ENCODE results near the gene ACAP3.

DNA sequence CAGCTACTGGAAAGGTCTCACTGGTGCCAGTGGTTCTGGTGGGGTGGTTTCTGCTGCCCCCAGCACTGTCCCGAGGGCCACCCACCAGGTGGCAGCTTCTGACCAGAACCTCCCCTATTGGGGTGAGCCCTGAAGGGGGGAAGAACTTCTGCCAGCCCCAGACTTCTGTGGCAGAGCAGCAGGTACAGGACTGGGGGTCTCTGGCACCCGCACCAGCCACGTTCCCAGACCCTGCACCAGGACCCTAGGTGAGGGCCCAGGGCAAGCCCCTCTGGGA, 2.3 kb upstream of the ACAP3 start:
- TF ChIP-seq TCF12 (IDR thresholded peaks at IDR 0.05; ENCODE audit: low read depth), result no peak
- no peak for TF ChIP-seq CEBPB (IDR thresholded peaks at IDR 0.05)
- no peak for TF ChIP-seq EP300 (IDR thresholded peaks at IDR 0.05; ENCODE audit: borderline replicate concordance)
- no peak for TF ChIP-seq EGR1 (IDR thresholded peaks at IDR 0.05)
- TF ChIP-seq YY1 (IDR thresholded peaks at IDR 0.05; ENCODE audit: low read depth), result no peak
- TF ChIP-seq, protein P1, sequence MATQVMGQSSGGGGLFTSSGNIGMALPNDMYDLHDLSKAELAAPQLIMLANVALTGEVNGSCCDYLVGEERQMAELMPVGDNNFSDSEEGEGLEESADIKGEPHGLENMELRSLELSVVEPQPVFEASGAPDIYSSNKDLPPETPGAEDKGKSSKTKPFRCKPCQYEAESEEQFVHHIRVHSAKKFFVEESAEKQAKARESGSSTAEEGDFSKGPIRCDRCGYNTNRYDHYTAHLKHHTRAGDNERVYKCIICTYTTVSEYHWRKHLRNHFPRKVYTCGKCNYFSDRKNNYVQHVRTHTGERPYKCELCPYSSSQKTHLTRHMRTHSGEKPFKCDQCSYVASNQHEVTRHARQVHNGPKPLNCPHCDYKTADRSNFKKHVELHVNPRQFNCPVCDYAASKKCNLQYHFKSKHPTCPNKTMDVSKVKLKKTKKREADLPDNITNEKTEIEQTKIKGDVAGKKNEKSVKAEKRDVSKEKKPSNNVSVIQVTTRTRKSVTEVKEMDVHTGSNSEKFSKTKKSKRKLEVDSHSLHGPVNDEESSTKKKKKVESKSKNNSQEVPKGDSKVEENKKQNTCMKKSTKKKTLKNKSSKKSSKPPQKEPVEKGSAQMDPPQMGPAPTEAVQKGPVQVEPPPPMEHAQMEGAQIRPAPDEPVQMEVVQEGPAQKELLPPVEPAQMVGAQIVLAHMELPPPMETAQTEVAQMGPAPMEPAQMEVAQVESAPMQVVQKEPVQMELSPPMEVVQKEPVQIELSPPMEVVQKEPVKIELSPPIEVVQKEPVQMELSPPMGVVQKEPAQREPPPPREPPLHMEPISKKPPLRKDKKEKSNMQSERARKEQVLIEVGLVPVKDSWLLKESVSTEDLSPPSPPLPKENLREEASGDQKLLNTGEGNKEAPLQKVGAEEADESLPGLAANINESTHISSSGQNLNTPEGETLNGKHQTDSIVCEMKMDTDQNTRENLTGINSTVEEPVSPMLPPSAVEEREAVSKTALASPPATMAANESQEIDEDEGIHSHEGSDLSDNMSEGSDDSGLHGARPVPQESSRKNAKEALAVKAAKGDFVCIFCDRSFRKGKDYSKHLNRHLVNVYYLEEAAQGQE (IDR thresholded peaks at IDR 0.05; ENCODE audit: low read depth), result no peak
- no peak for TF ChIP-seq RAD21 (IDR thresholded peaks at IDR 0.05; ENCODE audit: low read depth)
- peak; percentile 16; the same call in 1 of the 2 replicates for TF ChIP-seq ZBTB7A (IDR thresholded peaks at IDR 0.05; ENCODE audit: low read depth)
- TF ChIP-seq, protein P2, sequence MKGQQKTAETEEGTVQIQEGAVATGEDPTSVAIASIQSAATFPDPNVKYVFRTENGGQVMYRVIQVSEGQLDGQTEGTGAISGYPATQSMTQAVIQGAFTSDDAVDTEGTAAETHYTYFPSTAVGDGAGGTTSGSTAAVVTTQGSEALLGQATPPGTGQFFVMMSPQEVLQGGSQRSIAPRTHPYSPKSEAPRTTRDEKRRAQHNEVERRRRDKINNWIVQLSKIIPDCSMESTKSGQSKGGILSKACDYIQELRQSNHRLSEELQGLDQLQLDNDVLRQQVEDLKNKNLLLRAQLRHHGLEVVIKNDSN (IDR thresholded peaks at IDR 0.05), result no peak
- TF ChIP-seq CREB1 (IDR thresholded peaks at IDR 0.05; ENCODE audit: low read depth), result no peak

Data from Ishikawa (cell line).